Mammary microvascular endothelial cell (primary cell): ENCODE data around the gene ARIH2. TPM values are rescaled to one million over a fixed set of nuclear protein-coding genes. Genes with fewer than 3 reads are reported as not detected.

ENCODE experiments used
- total RNA-seq: library from RNA; depleted of rRNA; stranded (reverse); fragments of >200 nt; gene quantifications from 2 replicates; pipeline ENCODE4 v1.2.3, GENCODE V29; 2015

ARIH2 gene
- total RNA-seq: 53.3 and 72.0 TPM in 2 replicates

GRCh38 chr3:48918388-48919214 is at the start of gene ARIH2:
Gene ARIH2, plus strand, starts transcription at chr3:48918842. Its CDS starts 8,717 bp downstream, at chr3:48927559.

GRCh38 chr3:48898383-48899234 is 20.0 kb upstream of the ARIH2 start, which contains the start of gene SLC25A20:
Gene SLC25A20, minus strand, starts transcription at chr3:48898882. Its CDS starts 88 bp downstream, at chr3:48898794.

DNA sequence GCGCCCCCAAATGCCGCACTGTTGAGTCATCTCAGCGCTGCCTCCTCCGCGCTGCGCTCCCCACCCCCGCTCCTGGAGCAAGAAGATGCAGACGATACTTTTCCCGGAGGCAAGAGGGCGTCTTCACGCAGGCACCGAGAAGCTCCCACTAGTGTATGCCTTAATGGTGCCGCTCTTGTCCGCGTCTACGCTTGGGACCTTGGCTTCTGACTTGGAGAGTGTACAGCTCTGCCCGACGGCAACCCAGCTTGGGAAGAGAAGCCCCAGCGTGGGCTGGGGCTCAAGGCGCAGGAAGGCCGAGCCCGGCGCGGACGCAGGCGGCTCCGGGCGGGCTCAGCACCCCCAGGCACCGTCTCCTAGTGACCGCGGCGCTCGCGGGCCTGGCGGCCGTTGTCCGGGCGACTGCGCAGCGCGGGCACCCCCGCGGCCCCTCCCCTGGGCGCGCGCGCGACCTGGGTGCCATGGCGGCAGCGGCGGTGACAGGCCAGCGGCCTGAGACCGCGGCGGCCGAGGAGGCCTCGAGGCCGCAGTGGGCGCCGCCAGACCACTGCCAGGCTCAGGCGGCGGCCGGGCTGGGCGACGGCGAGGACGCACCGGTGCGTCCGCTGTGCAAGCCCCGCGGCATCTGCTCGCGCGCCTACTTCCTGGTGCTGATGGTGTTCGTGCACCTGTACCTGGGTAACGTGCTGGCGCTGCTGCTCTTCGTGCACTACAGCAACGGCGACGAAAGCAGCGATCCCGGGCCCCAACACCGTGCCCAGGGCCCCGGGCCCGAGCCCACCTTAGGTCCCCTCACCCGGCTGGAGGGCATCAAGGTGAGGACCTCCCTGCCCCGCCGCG is 71.4 kb downstream of the ARIH2 start, which contains the start of gene P4HTM:
Gene P4HTM (plus strand): TSS at position 446 of the 840 bp plus-strand sequence. CDS start 16 bp downstream, at position 462.

GRCh38 chr3:49007068-49007770 is 88.6 kb downstream of the ARIH2 start, which contains the start of gene WDR6:
Gene WDR6, plus strand, starts transcription at chr3:49007391. Its CDS starts 41 bp downstream, at chr3:49007432.

GRCh38 chr3:49017971-49018706 is 99.5 kb downstream of the ARIH2 start, which contains the start of gene DALRD3:
Gene DALRD3, minus strand, starts transcription at chr3:49018580. Its CDS starts 16 bp downstream, at chr3:49018564.

DNA sequence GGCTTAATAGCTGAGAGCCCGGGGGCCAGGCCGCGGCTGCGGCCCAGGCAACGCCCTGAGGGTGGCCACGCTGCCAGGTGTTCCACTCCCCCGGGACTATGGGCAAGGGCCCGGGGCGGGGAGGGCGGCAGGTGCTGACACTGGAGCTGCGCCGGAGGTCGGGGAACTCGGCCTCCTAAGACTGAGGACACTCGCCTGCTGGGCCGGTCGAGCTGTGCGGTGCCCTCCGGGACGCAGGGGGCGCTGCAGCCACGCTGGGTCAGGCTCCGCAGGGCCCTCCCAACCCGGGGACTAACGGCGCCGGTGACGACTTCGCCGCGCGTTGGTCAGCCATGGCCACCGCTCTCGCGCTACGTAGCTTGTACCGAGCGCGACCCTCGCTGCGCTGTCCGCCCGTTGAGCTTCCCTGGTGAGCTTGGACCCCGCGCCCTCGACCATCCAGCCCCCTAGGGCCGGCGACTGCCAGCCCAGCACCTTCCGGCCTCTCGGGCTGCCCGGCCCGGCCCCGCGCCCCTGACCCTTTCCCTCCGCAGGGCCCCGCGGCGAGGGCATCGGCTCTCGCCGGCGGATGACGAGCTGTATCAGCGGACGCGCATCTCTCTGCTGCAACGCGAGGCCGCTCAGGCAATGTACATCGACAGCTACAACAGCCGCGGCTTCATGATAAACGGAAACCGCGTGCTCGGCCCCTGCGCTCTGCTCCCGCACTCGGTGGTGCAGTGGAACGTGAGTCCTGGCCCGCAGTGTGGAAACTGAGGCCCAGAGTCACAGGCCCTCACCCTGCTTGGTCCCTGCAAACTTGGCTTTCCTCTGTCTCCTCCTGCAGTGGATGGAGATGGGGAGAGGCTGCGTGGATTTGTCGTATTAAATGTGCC is 103.4 kb downstream of the ARIH2 start, which contains the start of gene NDUFAF3:
Gene NDUFAF3 (plus strand): TSS at position 309 of the 875 bp plus-strand sequence. CDS start 24 bp downstream, at position 333.

DNA sequence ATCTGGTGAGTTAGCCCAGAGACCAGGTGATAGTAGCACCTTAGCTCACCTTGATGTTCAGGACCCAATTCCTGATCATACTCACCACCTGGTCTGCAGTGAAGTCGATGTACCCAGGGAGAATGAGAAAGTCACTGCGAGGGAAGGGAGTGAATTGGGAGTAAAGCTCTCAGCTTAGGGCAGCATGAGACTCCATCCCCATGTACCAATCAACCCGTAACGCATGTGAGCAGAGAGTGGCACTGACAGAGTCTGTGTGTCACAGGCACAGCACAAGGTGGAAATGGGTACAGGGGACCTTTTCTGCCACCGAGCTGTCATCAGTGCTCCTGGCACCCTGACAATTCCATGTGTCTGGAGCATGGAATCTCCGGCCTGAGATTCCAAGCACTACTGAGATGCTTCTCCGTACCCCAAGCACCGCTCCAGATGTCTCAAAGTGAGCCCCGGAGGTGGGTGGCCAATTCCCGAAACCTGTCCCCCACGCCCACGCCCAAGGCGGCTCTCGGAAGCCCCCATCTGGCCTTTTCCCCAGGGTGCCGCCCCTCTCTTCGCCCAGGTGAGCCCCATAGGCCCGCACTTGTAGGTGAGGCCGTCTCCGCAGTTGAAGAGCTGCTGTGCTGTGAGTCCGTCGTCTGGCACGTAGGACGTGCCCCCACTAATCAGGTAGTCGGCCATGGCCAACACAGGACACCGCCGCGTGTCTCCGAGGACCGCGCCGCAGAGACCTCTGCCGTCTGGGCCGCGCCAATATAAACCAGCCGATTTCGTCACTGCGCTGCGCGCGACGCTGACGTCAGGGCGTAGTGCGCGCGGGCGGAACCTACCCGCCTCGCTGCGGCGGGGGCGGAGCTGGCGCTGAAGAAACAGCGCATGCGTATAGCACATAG is 110.3 kb downstream of the ARIH2 start, which contains the start of gene IMPDH2:
Gene IMPDH2 (minus strand): TSS at position 726 of the 890 bp plus-strand sequence. CDS start 48 bp downstream, at position 678.

Other genes starting within 250 kb of the ARIH2 start
- 14.5 and 20.5 TPM in 2 replicates for gene NCKIPSD, start 232.9 kb upstream of the ARIH2 start, total RNA-seq
- 42.6 and 44.2 TPM in 2 replicates for gene IP6K2, start 201.6 kb upstream of the ARIH2 start, total RNA-seq
- gene PRKAR2A, start 71.0 kb upstream of the ARIH2 start, total RNA-seq: 33.2 and 41.7 TPM in 2 replicates
- gene SLC25A20, start 20.0 kb upstream of the ARIH2 start, total RNA-seq: 15.9 and 26.8 TPM in 2 replicates
- 15.7 and 16.0 TPM in 2 replicates for gene P4HTM, start 71.4 kb downstream of the ARIH2 start, total RNA-seq
- 81.6 and 87.9 TPM in 2 replicates for gene WDR6, start 88.5 kb downstream of the ARIH2 start, total RNA-seq
- gene DALRD3, start 99.7 kb downstream of the ARIH2 start, total RNA-seq: 40.8 and 44.2 TPM in 2 replicates
- 134 and 158 TPM in 2 replicates for gene NDUFAF3, start 103.3 kb downstream of the ARIH2 start, total RNA-seq
- 197 and 214 TPM in 2 replicates for gene IMPDH2, start 110.6 kb downstream of the ARIH2 start, total RNA-seq
- gene QRICH1, start 175.2 kb downstream of the ARIH2 start, total RNA-seq: 60.2 and 79.0 TPM in 2 replicates
- 226 and 239 TPM in 2 replicates for gene QARS1, start 185.9 kb downstream of the ARIH2 start, total RNA-seq
- gene USP19, start 202.0 kb downstream of the ARIH2 start, total RNA-seq: 29.2 and 31.3 TPM in 2 replicates
- 338 and 396 TPM in 2 replicates for gene LAMB2, start 214.2 kb downstream of the ARIH2 start, total RNA-seq
- gene CCDC71, start 247.5 kb downstream of the ARIH2 start, total RNA-seq: 25.3 and 31.4 TPM in 2 replicates